Stimulated activated CD4-positive, alpha-beta T cell treated with anti-CD3 and anti-CD28 coated beads, Interleukin-1b, Interleukin-23, amount 100 ng/mL, for 1 hour (primary cell): ENCODE results near the gene ABTB1.
"Not testable (repeated sequence)": the region's sequence is repeated elsewhere in the genome, so short reads cannot be mapped to it uniquely, and the experiment has no call there.

Source experiments
- DNase-seq, 2 donors: peaks; one replicate each; pipeline ENCODE4 v3.0.0-alpha.2; 2020; ENCODE audit warnings: low read depth in 2 of 2

ABTB1 gene

DNA sequence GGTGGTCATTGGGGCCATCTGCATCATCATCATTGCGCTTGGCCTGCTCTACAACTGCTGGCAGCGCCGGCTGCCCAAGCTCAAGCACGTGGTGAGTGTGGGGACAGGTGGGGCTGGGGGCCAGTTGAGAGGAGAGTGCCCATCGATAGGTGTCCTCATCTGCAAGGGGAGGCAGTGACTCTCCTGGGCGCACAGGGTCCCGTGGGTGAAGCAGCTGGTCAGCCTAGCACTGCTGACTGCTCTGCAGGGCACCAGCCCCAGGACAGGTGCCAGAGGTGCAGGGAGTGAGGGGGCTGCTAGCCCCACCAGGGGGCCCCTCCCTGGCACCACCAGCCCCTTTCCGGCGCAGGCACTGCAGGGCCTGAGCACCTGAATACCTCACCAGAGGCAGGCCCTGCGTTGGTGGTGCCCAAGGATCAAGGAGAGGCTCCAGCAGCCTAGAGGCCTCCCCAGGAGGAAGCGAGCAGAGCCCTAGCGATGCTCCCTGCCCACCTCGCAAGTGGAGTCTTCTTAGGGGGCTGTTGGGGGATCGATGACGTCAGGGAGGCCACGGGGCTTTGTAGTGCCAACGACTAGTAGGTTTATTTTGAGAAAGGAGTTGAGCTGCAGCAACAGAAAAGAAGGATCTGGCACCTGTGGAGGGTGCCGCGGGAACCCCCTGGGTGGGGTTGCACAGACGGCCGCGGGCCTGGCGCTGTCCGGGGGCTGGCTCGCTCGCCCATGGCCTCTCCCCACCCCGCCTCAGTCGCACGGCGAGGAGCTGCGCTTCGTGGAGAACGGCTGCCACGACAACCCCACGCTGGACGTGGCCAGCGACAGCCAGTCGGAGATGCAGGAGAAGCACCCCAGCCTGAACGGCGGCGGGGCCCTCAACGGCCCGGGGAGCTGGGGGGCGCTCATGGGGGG lies 976 bp upstream of the ABTB1 start:
- no peak for DNase-seq

DNA sequence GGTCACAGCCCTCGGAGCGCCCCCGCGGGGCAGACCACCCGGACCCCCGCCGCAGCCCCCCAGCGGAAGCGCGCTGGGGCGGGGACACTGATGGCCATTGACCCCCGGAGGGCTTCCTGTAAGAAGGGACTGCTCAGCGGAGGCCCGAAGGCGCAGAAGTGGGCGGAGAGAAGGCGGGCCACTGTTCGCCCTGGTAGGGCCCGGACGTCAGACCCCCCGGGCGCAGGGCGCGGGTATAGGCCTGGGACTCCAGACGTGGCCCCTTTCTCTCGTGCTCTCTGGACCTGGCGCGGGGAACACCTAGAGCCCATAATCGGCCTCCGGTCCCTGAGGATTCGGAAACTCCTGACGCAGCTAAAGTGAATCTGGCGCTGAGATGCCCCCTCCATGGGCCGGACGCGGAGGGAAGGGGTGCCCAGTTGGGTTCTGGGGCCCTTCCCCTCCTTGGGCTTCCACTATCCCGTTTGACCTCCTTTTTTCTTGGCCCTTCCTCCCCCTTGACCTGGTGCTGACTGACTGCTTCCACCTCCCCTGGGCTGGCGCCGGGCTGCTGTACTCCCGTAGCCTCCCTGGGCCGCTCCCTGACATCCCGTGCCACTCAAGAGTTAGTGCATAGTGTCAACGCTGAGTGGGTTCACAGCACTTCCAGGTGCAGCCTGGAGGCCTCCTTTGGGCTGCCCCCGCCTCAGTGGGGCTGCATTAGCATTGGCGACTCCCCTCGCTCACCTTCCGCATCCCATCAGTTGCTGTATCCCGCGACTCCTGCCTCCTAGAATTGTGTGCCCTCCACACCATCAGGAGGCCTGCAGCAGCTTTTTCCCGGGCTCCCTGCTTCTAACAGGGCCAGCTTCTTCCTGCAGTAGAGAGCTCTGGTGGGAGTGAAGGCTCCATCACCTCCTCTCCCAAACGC lies 694 bp downstream of the ABTB1 start:
- DNase-seq, result no peak

DNA sequence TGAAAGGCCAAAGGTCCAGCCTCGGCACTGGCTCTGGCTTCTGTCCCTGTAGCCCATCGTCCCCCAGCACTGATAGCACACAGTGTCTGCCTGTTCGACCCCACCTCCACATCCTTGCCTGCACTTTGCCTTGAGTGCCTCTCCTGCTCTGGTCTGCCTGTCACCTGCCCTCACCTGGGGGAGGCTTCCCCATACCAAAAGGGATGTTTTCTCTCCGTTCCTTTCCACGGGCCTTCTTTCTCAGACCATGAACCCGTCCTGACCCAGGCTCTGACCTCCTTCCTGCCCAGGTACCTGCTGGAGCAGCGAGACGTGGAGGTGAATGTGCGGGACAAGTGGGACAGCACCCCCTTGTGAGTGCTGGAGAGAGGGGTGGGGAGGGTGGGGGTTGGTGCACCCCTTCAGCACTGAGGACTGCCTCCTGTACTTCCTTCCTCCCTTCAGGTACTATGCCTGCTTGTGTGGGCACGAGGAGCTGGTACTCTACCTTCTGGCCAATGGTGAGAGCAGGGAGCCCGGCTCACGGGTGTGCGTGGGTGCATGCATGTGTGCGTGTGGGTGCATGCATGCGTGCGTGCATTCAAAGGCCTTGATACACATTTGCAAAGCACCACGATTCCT lies 1.5 kb downstream of the ABTB1 start:
- DNase-seq, result no peak

DNA sequence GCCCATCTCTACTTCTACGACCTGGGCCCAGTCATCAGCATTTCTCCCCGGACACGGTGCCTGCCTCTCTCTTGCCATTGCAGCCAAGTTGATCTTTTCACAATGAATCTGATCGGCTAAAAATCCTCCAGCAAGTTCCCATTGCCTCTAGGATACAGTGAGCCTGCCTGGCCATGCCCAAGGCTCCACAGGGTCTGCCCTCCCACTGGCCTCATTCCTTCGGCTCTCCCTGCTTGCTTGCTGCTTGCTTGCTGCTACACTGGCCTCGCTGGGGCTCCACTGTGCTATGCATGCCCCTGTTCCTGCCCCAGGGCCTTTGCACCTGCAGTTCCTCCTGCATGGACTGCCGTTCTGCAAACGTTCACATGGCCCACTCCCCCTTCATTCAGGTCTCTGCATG lies 2.0 kb downstream of the ABTB1 start:
- no peak for DNase-seq

DNA sequence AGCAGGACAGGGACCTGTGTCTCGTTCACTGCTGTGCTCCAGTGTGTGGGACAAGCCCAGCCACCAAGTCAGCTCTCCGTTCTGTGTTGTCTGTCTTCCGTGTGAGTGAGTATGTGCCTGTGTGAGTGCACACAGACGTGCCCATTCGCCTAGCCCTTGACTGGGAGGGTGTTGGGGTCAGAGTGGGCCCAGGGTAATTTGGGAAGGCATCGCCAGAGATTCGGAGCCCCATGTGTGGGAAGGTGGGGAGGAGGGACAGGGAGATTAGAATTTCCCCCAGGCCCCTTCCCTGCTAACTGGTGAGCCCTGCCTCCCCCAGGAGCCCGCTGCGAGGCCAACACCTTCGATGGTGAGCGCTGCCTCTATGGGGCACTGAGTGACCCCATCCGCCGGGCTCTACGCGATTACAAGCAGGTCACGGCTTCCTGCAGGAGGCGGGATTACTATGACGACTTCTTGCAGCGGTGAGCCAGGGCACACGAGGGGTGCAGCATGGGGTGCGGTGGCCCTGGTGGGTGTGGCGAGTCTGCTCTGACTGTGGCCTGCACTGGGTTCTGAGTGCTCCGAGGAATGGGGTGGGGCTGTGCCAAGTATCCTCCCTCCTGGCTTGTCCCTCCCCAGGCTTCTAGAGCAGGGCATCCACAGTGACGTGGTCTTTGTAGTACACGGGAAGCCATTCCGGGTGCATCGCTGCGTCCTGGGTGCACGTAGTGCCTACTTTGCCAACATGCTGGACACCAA lies 3.1 kb downstream of the ABTB1 start:
- DNase-seq, result no peak

DNA sequence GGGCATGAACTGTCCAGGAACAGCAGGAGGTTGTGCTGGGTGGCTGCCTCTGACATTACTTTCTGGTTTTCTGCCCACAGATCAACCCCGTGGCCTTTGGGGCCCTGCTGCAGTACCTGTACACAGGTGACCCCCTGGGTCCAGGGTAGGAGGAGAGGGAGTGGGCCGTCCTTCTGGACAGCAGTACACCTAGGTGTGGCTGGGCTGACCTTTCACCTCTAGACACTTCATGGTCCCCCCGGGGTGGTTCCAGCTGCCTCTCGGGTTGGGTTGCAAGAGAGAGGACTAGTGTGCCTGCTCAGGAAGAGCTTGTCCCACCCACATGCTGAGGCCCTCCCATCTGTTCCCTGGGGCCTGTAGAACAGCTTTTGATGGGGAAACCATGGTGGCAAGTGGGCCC lies 3.7 kb downstream of the ABTB1 start:
- DNase-seq, result no peak

DNA sequence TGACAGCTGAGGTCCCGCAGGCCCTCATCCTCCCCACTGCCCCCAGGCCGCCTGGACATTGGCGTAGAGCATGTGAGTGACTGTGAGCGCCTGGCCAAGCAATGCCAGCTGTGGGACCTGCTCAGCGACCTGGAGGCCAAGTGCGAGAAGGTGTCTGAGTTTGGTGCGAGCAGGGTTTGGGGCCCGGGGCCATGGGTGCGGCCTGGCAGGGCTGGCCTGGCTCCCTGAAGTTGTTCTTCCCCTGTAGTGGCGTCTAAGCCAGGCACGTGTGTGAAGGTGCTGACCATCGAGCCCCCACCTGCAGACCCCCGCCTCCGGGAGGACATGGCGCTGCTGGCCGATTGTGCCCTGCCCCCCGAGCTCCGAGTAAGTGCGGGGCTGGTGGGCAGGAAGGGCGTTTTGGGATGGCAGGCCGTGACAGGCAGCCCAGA lies 4.2 kb downstream of the ABTB1 start:
- DNase-seq, result no peak

DNA sequence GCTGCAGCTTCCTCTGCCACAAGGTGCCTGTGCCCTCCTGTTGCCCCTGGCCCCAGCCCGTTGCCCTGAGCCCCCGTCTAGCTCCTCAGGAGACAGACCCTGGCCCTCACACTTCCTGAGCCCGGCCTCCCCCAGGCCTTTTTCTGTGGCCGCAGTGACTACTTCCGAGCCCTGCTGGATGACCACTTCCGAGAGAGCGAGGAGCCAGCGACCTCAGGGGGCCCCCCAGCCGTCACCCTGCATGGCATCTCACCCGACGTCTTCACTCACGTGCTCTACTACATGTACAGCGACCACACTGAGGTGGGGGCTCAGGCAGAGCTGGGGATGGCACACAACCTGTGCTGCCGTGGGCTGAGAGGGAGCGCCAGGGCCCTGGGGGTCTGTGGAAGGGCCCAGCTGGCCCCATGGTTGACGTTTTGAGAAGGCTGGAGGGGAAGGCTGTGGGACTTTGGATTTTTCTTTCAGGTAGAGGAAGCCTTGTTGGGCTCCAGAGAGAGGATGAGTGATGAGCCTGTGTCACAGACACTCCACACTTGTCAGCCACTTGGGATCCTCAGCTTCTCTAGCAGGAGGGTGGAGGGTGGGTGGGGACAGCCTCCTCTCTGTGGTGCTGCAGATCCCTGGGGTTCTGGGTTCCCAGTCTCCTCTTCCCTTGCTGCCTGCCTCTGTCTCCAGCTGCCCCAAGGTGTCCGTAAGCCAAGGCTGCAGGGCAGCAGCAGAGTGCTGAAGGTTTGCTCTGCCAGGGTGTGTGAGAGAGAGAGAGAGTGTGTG lies 5.0 kb downstream of the ABTB1 start:
- no peak for DNase-seq

DNA sequence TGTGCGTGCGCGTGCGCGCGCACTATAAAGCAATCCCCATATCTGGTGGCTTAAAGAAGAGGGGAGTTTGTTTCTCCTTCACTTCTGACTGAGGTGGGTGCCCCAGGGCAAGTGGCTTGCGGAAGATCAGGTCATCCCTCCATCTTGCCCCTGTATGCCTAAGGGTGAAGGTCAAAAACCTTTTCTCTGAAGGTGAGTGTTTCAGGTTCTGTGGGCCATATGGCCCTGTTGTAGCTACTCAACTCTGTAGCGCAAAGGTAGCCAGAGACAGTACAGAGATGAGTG lies 5.5 kb downstream of the ABTB1 start:
- no peak for DNase-seq

DNA sequence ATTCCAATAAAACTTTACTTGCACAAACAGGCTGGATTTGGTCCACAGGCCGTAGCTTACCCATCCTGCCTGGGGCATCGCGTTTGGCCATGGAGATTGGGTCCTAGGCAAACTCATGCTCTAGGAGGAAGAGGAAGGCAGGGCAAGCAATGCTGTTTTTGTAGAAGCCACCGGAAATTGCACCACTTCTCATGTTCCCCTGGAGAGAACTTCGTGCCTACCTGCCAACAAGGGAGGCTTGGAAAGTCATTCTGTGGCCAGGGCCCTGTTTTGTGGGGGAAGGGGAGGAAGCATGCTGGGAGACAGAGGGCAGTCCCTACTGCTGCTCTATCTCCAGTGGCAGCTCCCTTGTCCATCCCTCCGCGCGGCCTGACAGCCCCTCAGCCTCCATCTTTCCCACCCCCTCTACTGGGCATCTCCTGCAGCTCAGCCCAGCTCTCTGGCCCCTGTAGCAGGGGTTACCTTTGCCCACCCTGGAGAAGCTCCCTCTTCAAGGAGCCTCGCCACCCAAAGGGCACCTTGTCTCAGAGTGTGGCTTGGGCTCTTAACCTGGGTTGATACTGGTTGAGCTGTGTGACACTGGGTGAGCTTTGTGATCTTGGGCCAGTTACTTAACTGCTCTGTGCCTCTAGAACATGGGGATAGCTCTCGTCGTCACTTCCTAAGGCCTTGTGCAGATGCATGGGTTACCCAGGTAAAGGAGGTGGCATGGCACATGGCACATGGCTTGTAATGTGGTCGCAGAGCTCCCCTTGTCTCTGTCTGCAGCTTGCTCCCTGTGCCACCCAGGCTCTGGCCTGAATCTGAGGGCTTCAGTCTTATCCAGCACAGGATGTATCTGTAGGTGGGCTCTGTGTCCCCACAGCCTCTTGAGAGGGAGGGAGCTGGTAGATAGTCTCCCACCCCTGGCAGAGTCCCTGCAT lies 6.1 kb downstream of the ABTB1 start:
- DNase-seq, result no peak

DNA sequence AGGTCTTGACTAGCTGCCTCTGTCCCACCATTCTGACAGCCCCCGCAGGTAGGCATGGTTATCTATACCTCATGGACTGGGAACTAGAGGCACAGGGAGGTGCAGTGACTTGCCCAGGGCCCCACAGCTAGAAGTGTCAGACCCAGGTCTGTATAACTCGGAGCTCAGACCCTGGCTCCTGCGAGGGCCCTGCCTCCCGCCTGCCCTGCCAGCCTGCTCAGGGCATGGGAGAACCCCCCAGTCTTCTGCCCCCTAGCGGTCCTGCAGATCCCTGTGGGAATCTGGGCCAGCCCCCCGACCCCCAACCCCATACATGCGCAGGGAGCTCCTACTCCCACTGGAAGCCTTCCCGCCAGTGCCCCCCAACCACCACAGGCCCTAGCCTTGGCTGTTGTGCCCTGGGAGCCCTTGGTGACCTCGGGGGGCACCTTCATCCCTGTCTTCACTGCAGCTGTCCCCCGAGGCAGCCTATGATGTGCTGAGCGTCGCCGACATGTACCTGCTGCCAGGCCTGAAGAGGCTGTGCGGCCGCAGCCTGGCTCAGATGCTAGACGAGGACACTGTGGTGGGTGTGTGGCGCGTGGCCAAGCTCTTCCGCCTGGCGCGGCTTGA lies 6.9 kb downstream of the ABTB1 start:
- no peak for DNase-seq

DNA sequence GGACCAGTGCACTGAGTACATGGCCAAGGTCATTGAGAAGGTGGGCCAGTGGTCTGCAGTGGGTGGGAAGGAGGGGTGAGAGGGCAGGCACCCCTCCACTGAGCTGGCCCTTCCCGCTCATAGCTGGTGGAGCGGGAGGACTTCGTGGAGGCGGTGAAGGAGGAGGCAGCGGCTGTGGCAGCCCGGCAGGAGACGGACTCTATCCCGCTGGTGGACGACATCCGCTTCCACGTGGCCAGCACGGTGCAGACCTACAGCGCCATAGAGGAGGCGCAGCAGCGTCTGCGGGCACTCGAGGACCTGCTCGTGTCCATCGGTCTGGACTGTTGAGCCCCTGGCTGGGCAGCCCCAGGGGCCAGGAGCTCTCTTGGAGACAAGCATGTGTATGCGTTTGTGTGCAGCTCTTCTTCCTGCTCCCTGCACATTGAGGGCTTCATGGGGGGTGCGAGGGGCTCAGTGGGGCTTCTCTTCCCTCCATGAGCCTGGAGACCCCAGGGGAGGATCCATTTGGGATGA lies 7.5 kb downstream of the ABTB1 start:
- DNase-seq, result no peak

DNA sequence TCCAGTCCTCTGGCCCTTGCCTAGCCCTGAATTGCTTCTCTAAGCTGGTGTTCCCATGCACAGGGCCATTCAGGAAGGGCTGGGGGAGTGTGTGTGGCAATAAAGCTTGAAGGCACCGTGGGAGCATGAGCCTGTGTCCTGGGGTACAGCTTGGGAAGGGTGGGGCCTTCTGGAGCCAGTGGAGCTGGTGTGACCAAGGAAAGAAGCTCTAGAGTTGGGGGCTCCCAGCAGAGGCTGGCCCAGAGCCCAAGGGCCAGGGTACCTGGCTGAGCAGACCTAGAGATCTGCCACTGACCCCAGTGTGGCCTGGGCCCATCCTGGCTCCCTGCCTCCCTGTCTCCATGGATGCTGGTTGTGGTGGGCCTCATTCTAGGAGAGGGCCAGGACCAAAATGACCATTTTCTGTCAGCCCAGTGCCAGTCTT lies 8.1 kb downstream of the ABTB1 start:
- DNase-seq, result no peak

DNA sequence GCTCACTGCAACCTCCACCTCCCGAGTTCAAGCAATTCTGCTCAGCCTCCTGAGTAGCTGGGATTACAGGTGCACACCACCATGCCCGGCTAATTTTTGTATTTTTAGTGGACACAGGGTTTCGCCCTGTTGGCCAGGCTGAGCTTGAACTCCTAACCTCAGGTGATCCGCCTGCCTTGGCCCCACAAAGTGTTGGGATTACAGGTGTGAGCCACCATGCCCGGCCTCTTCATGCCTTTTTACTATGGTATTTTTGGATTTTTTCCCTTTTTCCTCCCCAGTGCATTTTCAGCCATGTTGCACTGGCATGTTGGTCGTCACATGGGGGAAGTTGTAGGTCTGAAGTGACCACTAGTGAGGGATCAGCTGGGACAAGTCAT lies 9.4 kb downstream of the ABTB1 start:
- DNase-seq, result not testable (repeated sequence)

DNA sequence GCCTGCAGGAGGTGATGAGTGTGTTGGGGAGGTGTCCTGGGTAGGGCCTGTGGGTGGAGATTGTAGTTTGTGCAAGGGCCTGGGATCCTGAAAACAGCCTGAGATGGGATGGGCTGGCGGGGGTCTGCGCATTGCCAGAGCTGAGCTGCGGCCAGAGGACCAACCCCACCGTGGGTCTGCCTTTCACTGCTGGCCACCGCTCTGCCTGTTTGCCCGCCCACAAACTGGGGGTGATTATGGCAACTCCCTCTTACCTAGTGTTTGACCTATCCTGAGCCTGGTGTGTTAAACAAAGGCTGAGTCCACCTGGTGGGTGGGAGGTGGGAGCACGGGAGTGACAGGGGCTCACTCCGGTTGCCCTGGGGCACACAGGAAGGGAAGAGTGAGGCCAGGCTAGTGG lies 9.8 kb downstream of the ABTB1 start:
- DNase-seq, result no peak

DNA sequence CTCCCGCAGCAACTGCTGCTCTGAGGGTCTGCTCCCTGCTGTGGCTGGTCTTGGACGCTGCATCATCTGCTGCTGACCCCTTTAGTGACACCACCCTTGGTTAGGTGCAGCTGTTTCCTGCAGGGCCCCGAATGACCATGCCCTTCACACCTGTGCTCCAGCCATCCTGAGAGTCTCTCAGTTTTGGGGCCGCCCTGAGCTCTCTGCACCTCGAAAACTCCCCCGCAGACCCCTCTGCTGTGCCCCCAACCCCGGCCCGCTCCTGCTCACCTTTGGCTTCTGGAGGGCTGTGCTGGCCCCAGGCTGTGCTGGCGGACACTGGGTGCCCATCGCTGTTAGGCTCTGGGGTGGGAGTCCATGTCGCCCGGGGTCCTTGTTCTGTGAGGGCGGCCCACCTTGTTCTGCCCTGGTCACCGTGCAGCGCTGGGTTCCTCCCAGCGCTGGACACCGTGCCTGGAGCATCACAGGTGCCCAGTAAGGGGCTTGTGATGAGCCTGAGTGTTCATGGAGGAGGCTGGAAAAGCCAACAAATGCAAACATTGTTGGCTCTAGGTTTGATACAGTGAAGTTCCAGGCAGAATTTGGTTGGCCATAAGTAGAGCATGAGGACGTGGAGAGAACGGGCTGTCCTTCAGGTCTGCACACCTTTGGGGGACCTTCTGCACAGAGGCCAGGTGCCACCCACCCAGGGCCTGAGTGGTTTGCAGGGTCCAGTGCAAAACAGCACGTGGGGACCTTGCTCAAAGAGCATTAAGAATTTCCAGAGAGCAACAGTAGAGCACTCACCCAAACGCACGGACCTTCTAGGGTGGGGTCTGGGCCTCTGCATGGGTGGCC lies 12.3 kb downstream of the ABTB1 start:
- no peak for DNase-seq

DNA sequence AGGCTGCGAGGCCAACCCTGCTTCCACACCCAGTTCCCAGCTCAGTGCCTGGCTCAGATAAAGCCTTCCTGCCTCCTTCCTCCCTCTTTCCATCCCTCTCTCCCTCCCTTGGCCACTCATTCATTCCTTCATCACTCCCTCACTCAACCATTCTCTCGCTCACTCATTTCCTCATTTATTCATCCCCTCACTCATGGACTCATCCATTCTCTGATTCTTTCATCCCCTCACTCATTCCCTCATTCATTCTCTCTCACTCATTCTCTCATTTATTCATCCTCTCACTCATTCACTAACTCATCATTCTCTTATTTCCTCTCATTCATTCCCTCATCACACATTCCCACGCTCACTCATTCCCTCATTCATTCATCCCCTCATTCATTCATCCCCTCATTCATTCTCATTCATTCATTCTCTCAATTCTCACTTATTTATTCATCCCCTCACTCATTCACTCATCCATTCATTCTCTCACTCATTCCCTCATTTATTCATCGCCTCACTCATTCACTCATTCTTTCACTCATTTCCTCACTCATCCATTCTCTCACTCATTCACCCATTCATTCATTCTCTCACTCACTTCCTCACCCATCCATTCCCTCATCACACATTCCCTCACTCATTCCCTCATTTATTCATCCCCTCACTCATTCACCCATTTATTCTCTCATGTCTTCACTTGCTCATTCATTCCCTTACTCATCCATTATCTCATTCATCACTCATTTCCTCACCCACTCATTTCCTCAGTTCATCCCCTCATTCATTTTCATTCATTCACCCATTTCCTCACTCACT lies 13.2 kb downstream of the ABTB1 start:
- no peak for DNase-seq

DNA sequence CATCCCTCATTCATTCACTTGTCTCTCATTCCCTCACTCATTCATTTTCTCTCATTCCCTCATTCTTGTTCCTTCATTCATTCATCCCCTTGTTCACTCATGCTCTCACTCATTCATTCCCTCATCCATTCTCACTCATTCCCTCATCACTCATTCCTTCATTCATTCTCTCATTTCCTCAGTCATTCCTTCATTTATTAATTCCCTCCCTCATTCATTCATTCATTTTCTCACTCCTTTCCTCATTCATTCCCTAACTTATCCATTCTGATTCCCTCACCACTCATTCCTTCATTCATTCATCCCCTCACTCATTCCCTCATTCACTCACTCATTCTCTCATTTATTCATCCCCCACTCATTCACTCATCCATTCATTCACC lies 13.8 kb downstream of the ABTB1 start:
- DNase-seq, result no peak
